SK-N-SH (cell line): Measurements from ENCODE around the gene NRF1. TPM values are rescaled to one million over a fixed set of nuclear protein-coding genes. Genes with fewer than 3 reads are reported as not detected.
"Not testable (repeated sequence)": the region's sequence is repeated elsewhere in the genome, so short reads cannot be mapped to it uniquely, and the experiment has no call there.

Experiments
- CTCF ChIA-PET: fragments of 300-600, 350-600 bp; formaldehyde crosslinking; extraction: SDS; loops from one replicate; lab custom pipeline; 2021; lab: Yijun Ruan, JAX
- POLR2A ChIA-PET: fragments of 350-600 bp; sonication (Branson Sonifier 250); formaldehyde crosslinking; extraction: SDS; loops from one replicate; lab custom pipeline; 2020; ENCODE audit warnings: antibody characterized with exemption, inconsistent platforms; lab: Yijun Ruan, JAX
- DNase-seq: peaks from one replicate; pipeline ENCODE4 v3.0.0; 2012
- H2AFZ ChIP-seq: fragments of 200-600 bp; sonication (generic); 2 replicates; pipeline ENCODE4 v1.8.1; 2016; ENCODE audit warnings: antibody characterized with exemption, mild to moderate bottlenecking, low read depth
- H3F3A ChIP-seq: fragments of 200-600 bp; sonication (generic); replicated peaks from 2 replicates; pipeline ENCODE3; 2016; ENCODE audit warnings: antibody characterized with exemption, mild to moderate bottlenecking; ENCODE audit not compliant: insufficient read depth
- H3K27ac ChIP-seq, 2 experiments: fragments of 200-500 bp in 1 of 2; fragments of 200-600 bp in 1 of 2; sonication (Bioruptor generic) in 1 of 2; sonication (generic), shearing (Covaris generic) in 1 of 2; 2 replicates each; pipeline versions ENCODE4 v1.5.1 to v1.6.1; 2014 to 2016; ENCODE audit warnings: low read depth in 2 of 2, inconsistent platforms in 1 of 2, low read length in 1 of 2, mild to moderate bottlenecking in 1 of 2, mixed read lengths in 1 of 2
- H3K27me3 ChIP-seq: fragments of 200-600 bp; sonication (generic), shearing (Covaris generic); 2 replicates; pipeline ENCODE4 v1.6.1; 2016; ENCODE audit warnings: mixed run types; ENCODE audit not compliant: insufficient read depth
- H3K36me3 ChIP-seq, 2 experiments: fragments of 200-500 bp in 1 of 2; fragments of 200-600 bp in 1 of 2; sonication (Bioruptor generic) in 1 of 2; sonication (generic) in 1 of 2; replicated peaks in 1 of 2; 2 replicates each; pipeline versions ENCODE3 to v1.5.1; 2014 to 2016; ENCODE audit warnings: low read length in 1 of 2, mild to moderate bottlenecking in 1 of 2; ENCODE audit not compliant: insufficient read depth in 2 of 2, control insufficient read depth in 1 of 2
- H3K4me1 ChIP-seq, 2 experiments: fragments of 200-500 bp in 1 of 2; fragments of 200-600 bp in 1 of 2; sonication (Bioruptor generic) in 1 of 2; sonication (generic), shearing (Covaris generic) in 1 of 2; 2 replicates each; pipeline versions ENCODE4 v1.5.1 to v1.6.1; 2014 to 2016; ENCODE audit warnings: low read depth in 1 of 2, low read length in 1 of 2, mixed run types in 1 of 2; ENCODE audit not compliant: insufficient read depth in 2 of 2, control insufficient read depth in 1 of 2
- H3K4me2 ChIP-seq: fragments of 200-600 bp; sonication (generic), shearing (Covaris generic); 2 replicates; pipeline ENCODE4 v1.6.1; 2017; ENCODE audit warnings: mixed run types
- H3K4me3 ChIP-seq, 2 experiments: fragments of 200-500 bp in 1 of 2; fragments of 200-600 bp in 1 of 2; sonication (Bioruptor generic) in 1 of 2; sonication (generic), shearing (Covaris generic) in 1 of 2; 2 replicates each; pipeline versions ENCODE4 v1.5.1 to v1.8.1; 2014 to 2016; ENCODE audit warnings: low read depth in 2 of 2, inconsistent platforms in 1 of 2, low read length in 1 of 2, mild to moderate bottlenecking in 1 of 2, mixed read lengths in 1 of 2, moderate library complexity in 1 of 2
- H3K79me2 ChIP-seq: fragments of 200-600 bp; sonication (generic); 2 replicates; pipeline ENCODE4 v1.8.1; 2017; ENCODE audit warnings: mild to moderate bottlenecking; ENCODE audit not compliant: insufficient read depth
- H3K9ac ChIP-seq: fragments of 200-600 bp; sonication (generic); 2 replicates; pipeline ENCODE4 v1.6.1; 2017; ENCODE audit warnings: mixed run types
- H3K9me2 ChIP-seq: fragments of 200-600 bp; sonication (generic); 2 replicates; pipeline ENCODE4 v1.6.1; 2017; ENCODE audit warnings: mixed run types
- H3K9me3 ChIP-seq: fragments of 200-600 bp; sonication (generic); 2 replicates; pipeline ENCODE4 v1.6.1; 2017; ENCODE audit warnings: mixed run types, mild to moderate bottlenecking, moderate library complexity
- H4K20me1 ChIP-seq: fragments of 200-600 bp; sonication (generic); 2 replicates; pipeline ENCODE4 v1.6.1; 2017; ENCODE audit warnings: mild to moderate bottlenecking, mixed run types; ENCODE audit not compliant: insufficient read depth
- EZH2phosphoT487 ChIP-seq: fragments of 200-600 bp; sonication (generic); IDR thresholded peaks from 2 replicates; pipeline ENCODE4 v1.6.1; 2017; ENCODE audit warnings: low read depth, mixed run types, mild to moderate bottlenecking, antibody characterized with exemption, moderate library complexity, borderline replicate concordance
- FOSL2 ChIP-seq: IDR thresholded peaks from 2 replicates; pipeline ENCODE4 v1.4.0; 2012; ENCODE audit warnings: low read depth, mild to moderate bottlenecking, moderate library complexity, borderline replicate concordance
- FOXM1 ChIP-seq: IDR thresholded peaks from 2 replicates; pipeline ENCODE4 v1.4.0; 2012; ENCODE audit warnings: low read depth, mild to moderate bottlenecking
- JUND ChIP-seq: IDR thresholded peaks from 2 replicates; pipeline ENCODE4 v1.4.0; 2012
- MEF2A ChIP-seq: IDR thresholded peaks from 2 replicates; pipeline ENCODE4 v1.4.0; 2012; ENCODE audit warnings: low read depth, borderline replicate concordance
- RCOR1 ChIP-seq: fragments of 150-350 bp; IDR thresholded peaks from 2 replicates; pipeline ENCODE4 v1.6.1; 2017; ENCODE audit warnings: antibody characterized with exemption, low read length
- RFX5 ChIP-seq: IDR thresholded peaks from 2 replicates; pipeline ENCODE4 v1.6.1; 2012; ENCODE audit warnings: mild to moderate bottlenecking, improper control_type of control experiment, low read length
- TEAD4 ChIP-seq: IDR thresholded peaks from 2 replicates; pipeline ENCODE4 v1.4.0; 2012; ENCODE audit warnings: mild to moderate bottlenecking, borderline replicate concordance; ENCODE audit not compliant: insufficient read depth
- WGBS: methylation state at CpG from one replicate; pipeline ENCODE4 v1.1.6; 2017; ENCODE audit warnings: low lambda C conversion rate; 5-methylcytosine and 5-hydroxymethylcytosine counted together
- polyA plus RNA-seq, 3 experiments: library from polyadenylated mRNA; depleted of rRNA; stranded (reverse); fragments of >200 nt; gene quantifications; 2 replicates each; pipeline ENCODE4 v1.2.3, GENCODE V29; 2012
- TF ChIP-seq, protein P1 (sequence below): IDR thresholded peaks from 2 replicates; pipeline ENCODE4; 2012
- TF ChIP-seq, protein P2 (sequence below): IDR thresholded peaks from 2 replicates; pipeline ENCODE4 v1.6.1; 2012; ENCODE audit warnings: mild to moderate bottlenecking, low read depth, low read length, moderate library complexity

The NRF1 gene
- polyA plus RNA-seq, 1 of the 3 experiments (the other 2 are of a cell fraction): 10.9 TPM

DNA sequence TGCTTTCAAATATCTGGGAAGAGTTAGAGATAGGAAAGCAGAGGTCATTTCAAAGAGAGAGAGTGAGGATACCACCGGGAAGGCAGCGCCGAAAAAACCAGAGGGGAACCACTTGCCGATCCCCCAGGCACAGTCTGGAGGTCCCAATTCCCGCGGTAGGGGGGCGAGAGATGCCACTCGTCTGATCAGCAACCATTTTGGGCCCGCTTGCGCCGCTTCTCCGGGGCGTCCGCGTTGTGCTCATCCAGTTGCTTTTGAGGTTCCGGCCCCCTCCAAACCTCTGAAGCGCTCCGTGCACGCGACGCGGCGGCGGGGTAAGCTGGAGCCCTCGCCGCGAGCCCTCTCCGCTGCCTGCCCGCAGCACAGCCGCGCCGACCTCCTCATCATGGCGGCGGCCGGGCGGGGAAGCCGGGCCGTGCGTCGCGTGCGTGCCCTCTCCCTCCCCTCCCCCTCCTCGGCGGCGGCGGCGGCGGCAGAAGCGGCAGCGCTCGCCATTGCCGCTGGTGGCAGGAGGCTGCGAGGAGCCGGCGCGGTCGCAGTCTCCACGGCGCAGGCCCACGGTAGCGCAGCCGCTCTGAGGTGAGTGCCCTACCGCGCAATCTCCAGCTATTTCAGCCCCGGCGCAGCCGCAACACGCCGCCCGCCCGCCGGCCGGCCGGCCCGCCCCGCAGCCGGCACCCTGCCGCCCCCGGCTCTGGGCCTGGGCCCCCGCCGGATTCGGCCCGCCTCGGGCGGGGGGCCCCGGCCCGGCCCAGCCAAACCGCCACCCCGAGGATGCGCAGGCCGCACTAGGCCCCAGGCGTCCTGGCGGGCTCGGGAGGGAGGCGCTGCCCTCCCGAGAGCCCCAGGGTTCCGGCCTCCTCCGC is at the start of gene NRF1 (continued):
- TF ChIP-seq, protein P1, sequence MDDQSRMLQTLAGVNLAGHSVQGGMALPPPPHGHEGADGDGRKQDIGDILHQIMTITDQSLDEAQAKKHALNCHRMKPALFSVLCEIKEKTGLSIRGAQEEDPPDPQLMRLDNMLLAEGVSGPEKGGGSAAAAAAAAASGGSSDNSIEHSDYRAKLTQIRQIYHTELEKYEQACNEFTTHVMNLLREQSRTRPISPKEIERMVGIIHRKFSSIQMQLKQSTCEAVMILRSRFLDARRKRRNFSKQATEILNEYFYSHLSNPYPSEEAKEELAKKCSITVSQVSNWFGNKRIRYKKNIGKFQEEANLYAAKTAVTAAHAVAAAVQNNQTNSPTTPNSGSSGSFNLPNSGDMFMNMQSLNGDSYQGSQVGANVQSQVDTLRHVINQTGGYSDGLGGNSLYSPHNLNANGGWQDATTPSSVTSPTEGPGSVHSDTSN: 0 out of 2 replicates have a peak, but pooled peaks have one; percentile 4
- TF ChIP-seq JUND (no peak; the same call in 1 of the 2 replicates), FOXM1 (no peak), FOSL2 (no peak), MEF2A (no peak), TEAD4 (peak; percentile 69; the same call in 1 of the 2 replicates), RCOR1 (peak; percentile 33; the same call in 1 of the 2 replicates), RFX5 (no peak), EZH2phosphoT487 (no peak)
- TF ChIP-seq, protein P2, sequence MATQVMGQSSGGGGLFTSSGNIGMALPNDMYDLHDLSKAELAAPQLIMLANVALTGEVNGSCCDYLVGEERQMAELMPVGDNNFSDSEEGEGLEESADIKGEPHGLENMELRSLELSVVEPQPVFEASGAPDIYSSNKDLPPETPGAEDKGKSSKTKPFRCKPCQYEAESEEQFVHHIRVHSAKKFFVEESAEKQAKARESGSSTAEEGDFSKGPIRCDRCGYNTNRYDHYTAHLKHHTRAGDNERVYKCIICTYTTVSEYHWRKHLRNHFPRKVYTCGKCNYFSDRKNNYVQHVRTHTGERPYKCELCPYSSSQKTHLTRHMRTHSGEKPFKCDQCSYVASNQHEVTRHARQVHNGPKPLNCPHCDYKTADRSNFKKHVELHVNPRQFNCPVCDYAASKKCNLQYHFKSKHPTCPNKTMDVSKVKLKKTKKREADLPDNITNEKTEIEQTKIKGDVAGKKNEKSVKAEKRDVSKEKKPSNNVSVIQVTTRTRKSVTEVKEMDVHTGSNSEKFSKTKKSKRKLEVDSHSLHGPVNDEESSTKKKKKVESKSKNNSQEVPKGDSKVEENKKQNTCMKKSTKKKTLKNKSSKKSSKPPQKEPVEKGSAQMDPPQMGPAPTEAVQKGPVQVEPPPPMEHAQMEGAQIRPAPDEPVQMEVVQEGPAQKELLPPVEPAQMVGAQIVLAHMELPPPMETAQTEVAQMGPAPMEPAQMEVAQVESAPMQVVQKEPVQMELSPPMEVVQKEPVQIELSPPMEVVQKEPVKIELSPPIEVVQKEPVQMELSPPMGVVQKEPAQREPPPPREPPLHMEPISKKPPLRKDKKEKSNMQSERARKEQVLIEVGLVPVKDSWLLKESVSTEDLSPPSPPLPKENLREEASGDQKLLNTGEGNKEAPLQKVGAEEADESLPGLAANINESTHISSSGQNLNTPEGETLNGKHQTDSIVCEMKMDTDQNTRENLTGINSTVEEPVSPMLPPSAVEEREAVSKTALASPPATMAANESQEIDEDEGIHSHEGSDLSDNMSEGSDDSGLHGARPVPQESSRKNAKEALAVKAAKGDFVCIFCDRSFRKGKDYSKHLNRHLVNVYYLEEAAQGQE: peak; percentile 61

DNA sequence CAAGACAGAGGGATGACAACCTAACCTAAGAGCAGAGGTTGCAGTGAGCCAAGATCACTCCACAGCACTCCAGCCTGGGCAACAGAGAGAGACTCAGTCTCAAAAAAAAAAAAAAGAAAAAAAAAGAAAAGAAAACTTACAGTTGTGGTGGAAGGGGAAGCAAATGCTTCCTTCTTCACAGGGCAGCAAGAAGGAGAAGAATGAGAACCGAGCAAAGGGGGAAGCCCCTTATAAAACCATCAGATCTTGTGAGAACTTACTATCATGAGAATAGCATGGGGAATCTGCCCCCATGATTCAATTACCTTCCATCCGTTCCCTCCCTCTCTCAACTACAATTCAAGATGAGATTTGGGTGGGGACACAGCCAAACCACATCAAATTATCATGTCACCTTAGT is 45.2 kb upstream of the NRF1 start:
- H3K9me3 ChIP-seq, H3K79me2 ChIP-seq, CTCF ChIA-PET, DNase-seq, H4K20me1 ChIP-seq, H3K27me3 ChIP-seq, H2AFZ ChIP-seq, H3K9ac ChIP-seq, H3K27ac ChIP-seq, H3K4me2 ChIP-seq, H3K36me3 ChIP-seq, H3K4me3 ChIP-seq, H3K9me2 ChIP-seq, POLR2A ChIA-PET, H3K4me1 ChIP-seq: not testable (repeated sequence)
- WGBS: 59% methylated on average over 2 of the region's 2 CpGs
- peaks cover 13% of the 10 kb centered on the region for H3F3A ChIP-seq
